A549 (cell line): ENCODE results near the gene AXDND1.

Source experiments
- CEBPB ChIP-seq, 2 experiments: fragments of >200 bp in 1 of 2; sonication (Bioruptor Twin) in 1 of 2; formaldehyde crosslinking in 1 of 2; IDR thresholded peaks; 2 replicates each; pipeline ENCODE4 v1.6.1; 2012 to 2016
- CHD2 ChIP-seq: fragments of 150-350 bp; IDR thresholded peaks from 2 replicates; pipeline ENCODE4 v1.6.1; 2014; ENCODE audit warnings: low read length; ENCODE audit not compliant: partially characterized antibody
- CTCF ChIP-seq: fragments of >200 bp; sonication (Bioruptor Twin); formaldehyde crosslinking; IDR thresholded peaks from 3 replicates; pipeline ENCODE4 v1.5.1; 2016
- EHMT2 ChIP-seq: fragments of 200-600 bp; sonication (generic); IDR thresholded peaks from 2 replicates; pipeline ENCODE4 v1.6.1; 2016; ENCODE audit warnings: antibody characterized with exemption, low read depth, mild to moderate bottlenecking, moderate library complexity
- HMGXB4 ChIP-seq: fragments of 250-450 bp; sonication (Bioruptor Pico); IDR thresholded peaks from 2 replicates; pipeline ENCODE4 v1.5.0; 2021; ENCODE audit warnings: mild to moderate bottlenecking, moderate library complexity, borderline replicate concordance
- MAX ChIP-seq: IDR thresholded peaks from 2 replicates; pipeline ENCODE4 v1.6.1; 2012
- POLR2A ChIP-seq: IDR thresholded peaks from 2 replicates; pipeline ENCODE4 v1.6.1; 2012; ENCODE audit warnings: mild to moderate bottlenecking, low read length
- RAD21 ChIP-seq, 2 experiments: fragments of >200 bp in 1 of 2; sonication (Bioruptor Twin) in 1 of 2; formaldehyde crosslinking in 1 of 2; IDR thresholded peaks in 1 of 2; conservative IDR thresholded peaks in 1 of 2; 2 replicates in 1 of 2; 3 replicates in 1 of 2; pipeline ENCODE4 v1.6.1; 2012 to 2018; ENCODE audit warnings: inconsistent platforms in 1 of 2
- RCOR1 ChIP-seq: fragments of 150-350 bp; IDR thresholded peaks from 2 replicates; pipeline ENCODE4 v1.6.1; 2014; ENCODE audit warnings: antibody characterized with exemption, low read length, low read depth
- REST ChIP-seq: fragments of 200-600 bp; sonication (generic); IDR thresholded peaks from 2 replicates; pipeline ENCODE4 v1.6.1; 2016; ENCODE audit warnings: antibody characterized with exemption, mild to moderate bottlenecking, moderate library complexity
- SMC3 ChIP-seq: fragments of >200 bp; sonication (Bioruptor Twin); formaldehyde crosslinking; IDR thresholded peaks from 3 replicates; pipeline ENCODE4 v1.6.1; 2018; ENCODE audit warnings: inconsistent platforms

GRCh38 chr1:179586107-179586823 is 220.5 kb downstream of the AXDND1 start:
- TF ChIP-seq CHD2 = no peak
- no peak; a peak in 1 of 5 replicates for TF ChIP-seq RAD21 (conservative IDR thresholded peaks at IDR 0.05 in 1 of 2, IDR thresholded peaks at IDR 0.05 in 1 of 2)
- TF ChIP-seq REST = no peak
- TF ChIP-seq EHMT2 = no peak
- no peak for TF ChIP-seq RCOR1
- TF ChIP-seq POLR2A = no peak
- TF ChIP-seq CEBPB (IDR thresholded peaks at IDR 0.05) = no peak
- TF ChIP-seq CTCF = peak; percentile 79
- TF ChIP-seq HMGXB4 = no peak
- peak; percentile 43; the same call in 1 of the 2 replicates for TF ChIP-seq MAX
- TF ChIP-seq SMC3 = peak; percentile 33; the same call in 1 of the 3 replicates
